Skeletal muscle satellite cell (primary cell): ENCODE data around the gene CLMP.

ENCODE experiments used
- H3K27me3 ChIP-seq: 2 replicates; pipeline ENCODE4 v1.7.0; 2013; ENCODE audit warnings: low read length; ENCODE audit not compliant: control insufficient read depth, insufficient read depth
- H3K36me3 ChIP-seq: 2 replicates; pipeline ENCODE4 v1.7.0; 2013; ENCODE audit warnings: mild to moderate bottlenecking, control low read depth, low read length; ENCODE audit not compliant: insufficient read depth
- H3K4me1 ChIP-seq: 2 replicates; pipeline ENCODE4 v1.7.0; 2013; ENCODE audit warnings: low read length; ENCODE audit not compliant: control insufficient read depth, insufficient read depth
- H3K4me2 ChIP-seq: 2 replicates; pipeline ENCODE4 v1.7.0; 2013; ENCODE audit warnings: mild to moderate bottlenecking, low read length
- H3K4me3 ChIP-seq: 2 replicates; pipeline ENCODE4 v1.7.0; 2013; ENCODE audit warnings: low read length
- H3K9ac ChIP-seq: 2 replicates; pipeline ENCODE4 v1.7.0; 2013; ENCODE audit warnings: mild to moderate bottlenecking, low read depth, low read length, moderate library complexity
- H3K9me3 ChIP-seq: replicated peaks from 2 replicates; pipeline ENCODE4 v1.7.0; 2013; ENCODE audit warnings: mild to moderate bottlenecking, control low read depth, low read length

CLMP gene

DNA sequence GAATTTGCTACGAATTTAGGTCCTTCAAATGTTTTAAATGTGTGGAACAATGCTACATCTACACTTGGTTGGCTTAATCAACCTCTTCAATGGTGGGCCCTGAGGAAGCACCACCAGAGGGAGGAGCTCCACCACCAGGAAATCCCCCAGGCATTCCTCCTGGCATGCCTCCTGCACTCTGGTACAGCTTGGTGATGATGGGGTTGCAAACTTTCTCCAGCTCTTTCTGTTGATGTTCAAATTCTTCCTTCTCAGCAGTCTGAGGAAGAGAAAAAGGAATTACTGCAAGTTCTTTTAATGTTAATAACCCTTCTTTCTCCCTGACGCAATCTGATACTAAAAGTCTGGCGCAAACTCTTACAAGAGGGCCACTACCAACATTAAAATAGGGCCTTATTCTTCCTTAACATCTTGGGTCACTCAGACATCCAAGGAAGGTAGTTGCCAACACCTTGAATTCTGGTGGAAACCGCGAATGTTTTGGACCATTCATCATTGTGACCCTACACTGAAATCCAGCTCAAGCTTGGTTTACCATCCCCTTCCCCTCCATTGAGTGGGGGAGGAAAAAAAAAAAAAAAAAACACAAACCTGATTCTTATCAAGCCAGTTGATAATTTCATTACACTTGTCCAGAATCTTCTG lies 137.3 kb downstream of the CLMP start:
- H3K9ac ChIP-seq = peak overlapping the region; percentile 99
- H3K4me3 ChIP-seq = peak overlapping the region; percentile 96
- H3K4me2 ChIP-seq = peak overlapping the region; percentile 84
- no peaks in the 10 kb centered on the region for H3K27me3 ChIP-seq
- H3K36me3 ChIP-seq = peaks cover 86% of the 10 kb centered on the region
- no peaks in the 10 kb centered on the region for H3K9me3 ChIP-seq
- peaks cover 24% of the 10 kb centered on the region for H3K4me1 ChIP-seq

DNA sequence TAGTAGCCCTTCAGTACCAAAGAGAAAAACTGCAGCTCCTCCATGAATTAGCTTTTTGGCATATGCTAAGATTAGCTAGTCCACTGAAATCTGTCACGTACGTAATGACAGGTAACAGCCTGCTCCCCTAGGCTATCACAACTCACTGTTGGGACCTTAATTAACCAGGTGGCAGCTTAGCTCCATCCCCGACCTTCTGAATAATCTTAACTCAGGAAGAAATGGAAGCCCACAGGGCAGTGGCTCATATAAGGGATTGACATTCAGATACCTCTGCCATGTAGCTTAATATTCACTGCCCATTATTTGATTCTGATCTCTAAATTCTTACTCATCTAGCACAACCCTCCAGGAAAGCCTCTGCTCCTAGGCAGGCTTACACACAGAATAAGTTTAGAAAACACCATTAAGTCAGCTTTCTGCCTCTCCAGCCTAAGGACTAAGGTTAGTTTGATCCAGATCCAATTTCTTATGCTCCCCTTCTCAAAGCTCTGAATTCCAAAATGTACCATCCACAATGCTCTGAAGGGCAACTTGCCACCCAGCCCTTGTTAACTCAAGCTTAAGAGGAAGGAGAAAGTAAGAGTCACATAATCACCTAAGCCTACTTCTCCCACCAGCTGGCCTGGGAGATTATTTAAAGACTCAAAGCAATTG lies 138.1 kb downstream of the CLMP start:
- H3K36me3 ChIP-seq = peaks cover 86% of the 10 kb centered on the region
- H3K27me3 ChIP-seq = no peaks in the 10 kb centered on the region
- H3K4me1 ChIP-seq = peaks cover 24% of the 10 kb centered on the region
- H3K9ac ChIP-seq = peak overlapping the region; percentile 31
- H3K4me3 ChIP-seq = no peak overlapping the region
- H3K9me3 ChIP-seq = no peaks in the 10 kb centered on the region
- H3K4me2 ChIP-seq = peak overlapping the region; percentile 84

- peaks cover 71% of the 10 kb centered on the region for H3K36me3 ChIP-seq
- peak overlapping the region; percentile 84 for H3K4me2 ChIP-seq
Observed at GRCh38 chr11:123055191-123055901, 139.7 kb downstream of the CLMP start.

GRCh38 chr11:123054301-123055065 lies 140.6 kb downstream of the CLMP start:
- Histone ChIP-seq H3K4me1 (peaks cover 24% of the 10 kb centered on the region), H3K9me3 (no peaks in the 10 kb centered on the region), H3K4me2 (no peak overlapping the region), H3K27me3 (no peaks in the 10 kb centered on the region), H3K9ac (no peak overlapping the region), H3K36me3 (peaks cover 62% of the 10 kb centered on the region), H3K4me3 (no peak overlapping the region)

More at GRCh38 chr11:123055191-123055901, 139.7 kb downstream of the CLMP start:
- H3K9me3 ChIP-seq = no peaks in the 10 kb centered on the region
- no peak overlapping the region for H3K9ac ChIP-seq
- H3K4me1 ChIP-seq = peaks cover 24% of the 10 kb centered on the region
- H3K4me3 ChIP-seq = no peak overlapping the region
- H3K27me3 ChIP-seq = no peaks in the 10 kb centered on the region

- Histone ChIP-seq H3K4me1 (peaks cover 12% of the 10 kb centered on the region), H3K4me2 (no peak overlapping the region), H3K36me3 (peaks cover 49% of the 10 kb centered on the region), H3K9me3 (no peaks in the 10 kb centered on the region), H3K9ac (no peak overlapping the region), H3K4me3 (no peak overlapping the region), H3K27me3 (no peaks in the 10 kb centered on the region)
Observed at GRCh38 chr11:123052901-123053721, 141.9 kb downstream of the CLMP start.

DNA sequence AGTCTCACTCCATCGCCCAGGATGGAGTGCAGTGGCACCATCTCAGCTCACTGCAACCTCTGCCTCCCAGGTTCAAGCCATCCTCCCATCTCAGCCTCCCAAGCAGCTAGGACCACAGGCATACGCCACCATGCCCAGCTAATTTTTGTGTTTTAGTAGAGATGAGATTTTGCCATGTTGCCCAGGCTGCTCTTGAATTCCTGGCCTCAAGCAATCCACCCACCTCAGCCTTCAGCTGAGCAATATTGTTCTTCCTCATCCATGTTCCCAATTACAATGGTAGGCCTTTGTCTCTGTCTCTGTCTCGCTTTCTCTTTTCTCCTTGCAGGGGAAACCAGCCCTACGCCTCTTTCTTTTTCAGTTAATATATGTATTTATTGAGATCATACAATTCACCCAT lies 143.4 kb downstream of the CLMP start:
- Histone ChIP-seq H3K4me1 (no peaks in the 10 kb centered on the region), H3K9ac (no peak overlapping the region), H3K36me3 (peaks cover 34% of the 10 kb centered on the region), H3K9me3 (no peaks in the 10 kb centered on the region), H3K27me3 (no peaks in the 10 kb centered on the region), H3K4me3 (no peak overlapping the region), H3K4me2 (no peak overlapping the region)

- Histone ChIP-seq H3K36me3 (peaks cover 29% of the 10 kb centered on the region), H3K4me2 (no peak overlapping the region), H3K4me3 (no peak overlapping the region), H3K27me3 (no peaks in the 10 kb centered on the region), H3K9me3 (no peaks in the 10 kb centered on the region), H3K4me1 (no peaks in the 10 kb centered on the region), H3K9ac (no peak overlapping the region)
Observed at GRCh38 chr11:123051146-123051545, 143.9 kb downstream of the CLMP start.

- Histone ChIP-seq H3K4me1 (no peaks in the 10 kb centered on the region), H3K36me3 (no peaks in the 10 kb centered on the region), H3K9ac (no peak overlapping the region), H3K9me3 (no peaks in the 10 kb centered on the region), H3K4me2 (no peak overlapping the region), H3K27me3 (no peaks in the 10 kb centered on the region), H3K4me3 (no peak overlapping the region)
Observed at GRCh38 chr11:123047947-123048293, 147.1 kb downstream of the CLMP start.

DNA sequence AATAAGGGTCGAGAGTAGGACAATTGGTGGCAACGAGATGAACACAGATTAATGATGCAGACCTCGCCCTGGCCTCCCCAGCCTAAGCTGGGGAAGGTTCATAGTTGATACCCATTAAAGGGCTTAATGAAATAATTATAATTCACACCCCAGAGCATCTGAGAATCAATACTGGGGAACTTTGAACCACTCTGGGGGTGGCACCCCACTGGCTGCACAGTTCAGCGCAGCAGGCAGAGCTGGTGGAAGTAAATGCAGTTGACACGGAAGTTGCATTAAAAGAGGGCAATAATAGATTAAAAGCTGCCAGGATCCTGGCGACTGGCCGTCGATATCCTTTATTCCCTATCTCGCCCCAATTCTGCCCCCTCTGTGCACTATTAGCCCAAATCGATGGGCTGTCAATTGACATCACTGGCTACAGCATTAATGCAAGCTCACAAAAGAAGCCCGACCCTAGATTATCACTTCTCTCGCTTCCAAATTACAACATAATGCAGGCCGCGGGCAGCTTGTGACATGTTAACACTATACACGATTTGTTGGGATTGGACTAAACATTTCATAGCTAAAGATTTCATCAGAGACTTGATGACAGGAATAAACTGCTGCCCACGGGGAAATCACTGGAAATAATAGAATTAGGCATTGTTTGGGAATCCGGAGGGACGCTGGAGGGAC lies 147.6 kb downstream of the CLMP start:
- Histone ChIP-seq H3K4me2 (no peak overlapping the region), H3K36me3 (no peaks in the 10 kb centered on the region), H3K4me1 (no peaks in the 10 kb centered on the region), H3K9ac (no peak overlapping the region), H3K27me3 (no peaks in the 10 kb centered on the region), H3K9me3 (no peaks in the 10 kb centered on the region), H3K4me3 (no peak overlapping the region)

GRCh38 chr11:123046473-123047259 lies 148.4 kb downstream of the CLMP start:
- Histone ChIP-seq H3K4me3 (no peak overlapping the region), H3K9me3 (no peaks in the 10 kb centered on the region), H3K4me2 (no peak overlapping the region), H3K4me1 (no peaks in the 10 kb centered on the region), H3K27me3 (no peaks in the 10 kb centered on the region), H3K9ac (no peak overlapping the region), H3K36me3 (no peaks in the 10 kb centered on the region)
